Skeletal muscle tissue (tissue), 4 donors: ENCODE measurements around the gene KIF25. TPM values are rescaled to one million over a fixed set of nuclear protein-coding genes. Genes with fewer than 3 reads are reported as not detected.
"Not testable (repeated sequence)": the region's sequence is repeated elsewhere in the genome, so short reads cannot be mapped to it uniquely, and the experiment has no call there.

ENCODE experiments used
- H3K27ac ChIP-seq: one replicate; pipeline ENCODE4 v1.7.0; 2013; ENCODE audit warnings: mild to moderate bottlenecking, low read depth, low read length, inconsistent platforms
- H3K27me3 ChIP-seq, 3 donors: one replicate each; pipeline ENCODE4 v1.7.0; 2013; ENCODE audit warnings: low read length in 3 of 3; ENCODE audit not compliant: control insufficient read depth in 3 of 3, insufficient read depth in 3 of 3
- H3K36me3 ChIP-seq, 3 donors: one replicate each; pipeline ENCODE4 v1.7.0; 2013; ENCODE audit warnings: low read length in 3 of 3; ENCODE audit not compliant: control insufficient read depth in 3 of 3, insufficient read depth in 3 of 3
- H3K4me1 ChIP-seq, 3 donors: one replicate each; pipeline ENCODE4 v1.7.0; 2013; ENCODE audit warnings: low read length in 3 of 3, mild to moderate bottlenecking in 3 of 3; ENCODE audit not compliant: control insufficient read depth in 3 of 3, insufficient read depth in 3 of 3
- H3K4me3 ChIP-seq, 3 donors: one replicate each; pipeline ENCODE4 v1.7.0; 2013; ENCODE audit warnings: low read length in 3 of 3
- H3K9ac ChIP-seq, 3 donors: one replicate each; pipeline ENCODE4 v1.7.0; 2013; ENCODE audit warnings: low read length in 3 of 3, mild to moderate bottlenecking in 3 of 3, moderate library complexity in 2 of 3, low read depth in 1 of 3
- H3K9me3 ChIP-seq, 3 donors: one replicate each; pipeline ENCODE4 v1.7.0; 2013; ENCODE audit warnings: low read length in 3 of 3; ENCODE audit not compliant: control insufficient read depth in 3 of 3
- total RNA-seq: library from RNA; depleted of rRNA; stranded (reverse); fragments of >200 nt; gene quantifications from one replicate; pipeline ENCODE4 v1.2.3, GENCODE V29; 2014
- donor health status: Osteomylitis.

Gene KIF25
- total RNA-seq, 1 donor from 2014 or later, result not detected

DNA sequence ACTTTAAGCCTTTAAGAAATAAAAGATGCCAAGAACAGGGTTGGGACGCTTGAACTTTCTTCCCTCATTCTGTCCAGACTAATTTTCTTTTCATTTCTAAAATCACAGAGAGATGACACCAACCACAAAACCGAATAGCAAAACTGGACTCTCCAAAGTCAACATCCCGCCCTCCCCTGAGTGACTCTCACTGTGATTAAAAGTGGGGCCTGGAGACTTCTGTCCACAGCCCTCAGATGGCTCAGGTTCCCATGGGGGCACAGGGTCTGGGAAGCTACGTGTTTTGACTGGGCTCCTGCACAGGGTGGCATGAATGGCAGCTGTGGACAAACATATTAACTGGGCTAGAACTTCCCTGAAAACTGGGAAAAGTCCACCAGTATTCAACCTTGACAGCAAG, 75.3 kb downstream of the KIF25 start:
- H3K4me3 ChIP-seq, result no peak overlapping the region
- peaks cover 0 to 8% (median 0%) of the 10 kb centered on the region in 3 donors for H3K36me3 ChIP-seq
- no peaks in the 10 kb centered on the region for H3K4me1 ChIP-seq
- no peaks in the 10 kb centered on the region for H3K9me3 ChIP-seq
- no peak overlapping the region for H3K9ac ChIP-seq
- H3K27me3 ChIP-seq, result peaks cover 0 to 23% (median 6%) of the 10 kb centered on the region in 3 donors
- no peak overlapping the region for H3K27ac ChIP-seq

GRCh38 chr6:168073937-168074730, 76.7 kb downstream of the KIF25 start:
- Histone ChIP-seq H3K9ac (no peak overlapping the region), H3K4me3 (no peak overlapping the region), H3K9me3 (no peaks in the 10 kb centered on the region), H3K27me3 (peaks cover 0 to 23% (median 6%) of the 10 kb centered on the region in 3 donors), H3K36me3 (peaks cover 0 to 8% (median 0%) of the 10 kb centered on the region in 3 donors), H3K27ac (no peak overlapping the region), H3K4me1 (peaks cover 4 to 7% (median 6%) of the 10 kb centered on the region in 3 donors)

DNA sequence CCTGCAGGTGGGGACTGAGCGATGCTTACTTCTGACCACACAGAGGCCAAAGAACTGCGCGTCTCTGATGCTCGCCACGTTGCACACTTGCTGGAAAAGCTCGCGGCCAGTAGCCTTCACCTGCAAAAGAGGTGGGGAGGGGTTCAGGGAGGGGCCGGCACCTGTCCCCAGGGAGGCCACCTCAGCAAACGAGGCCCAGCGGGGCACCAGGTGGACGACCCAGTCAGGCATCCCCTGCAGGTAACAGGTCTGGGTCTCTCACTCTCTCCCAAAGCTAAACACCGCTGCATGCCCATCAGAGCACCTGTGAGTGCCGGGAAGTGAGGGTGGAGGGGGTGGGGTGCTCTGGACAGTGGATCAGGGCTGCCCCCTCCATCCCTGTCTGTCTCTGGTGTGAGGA, 77.7 kb downstream of the KIF25 start:
- Histone ChIP-seq H3K9ac (no peak overlapping the region), H3K36me3 (peaks cover 0 to 8% (median 0%) of the 10 kb centered on the region in 3 donors)

GRCh38 chr6:168075787-168076202, 78.3 kb downstream of the KIF25 start:
- H3K4me3 ChIP-seq, result no peak overlapping the region

More for the DNA sequence above, 77.7 kb downstream of the KIF25 start:
- Histone ChIP-seq H3K4me1 (peaks cover 8 to 15% (median 14%) of the 10 kb centered on the region in 3 donors), H3K27ac (no peak overlapping the region), H3K27me3 (peaks cover 0 to 23% (median 6%) of the 10 kb centered on the region in 3 donors), H3K9me3 (no peaks in the 10 kb centered on the region), H3K4me3 (no peak overlapping the region)

GRCh38 chr6:168077401-168077800, 79.9 kb downstream of the KIF25 start:
- not testable (repeated sequence) for H3K27ac ChIP-seq, H3K9me3 ChIP-seq, H3K4me3 ChIP-seq, H3K36me3 ChIP-seq, H3K9ac ChIP-seq
- Histone ChIP-seq H3K4me1 (peaks cover 8 to 17% (median 14%) of the 10 kb centered on the region in 3 donors), H3K27me3 (peaks cover 0 to 15% (median 0%) of the 10 kb centered on the region in 3 donors)

More at GRCh38 chr6:168075787-168076202, 78.3 kb downstream of the KIF25 start:
- no peaks in the 10 kb centered on the region for H3K9me3 ChIP-seq
- no peak overlapping the region for H3K27ac ChIP-seq
- peaks cover 0 to 23% (median 2%) of the 10 kb centered on the region in 3 donors for H3K27me3 ChIP-seq
- no peak overlapping the region for H3K9ac ChIP-seq
- H3K36me3 ChIP-seq, result peaks cover 0 to 8% (median 0%) of the 10 kb centered on the region in 3 donors
- H3K4me1 ChIP-seq, result peaks cover 8 to 17% (median 14%) of the 10 kb centered on the region in 3 donors

GRCh38 chr6:168078175-168078942, 80.9 kb downstream of the KIF25 start:
- Histone ChIP-seq H3K4me1 (peaks cover 8 to 17% (median 14%) of the 10 kb centered on the region in 3 donors), H3K36me3 (peaks cover 0 to 8% (median 0%) of the 10 kb centered on the region in 3 donors), H3K9me3 (no peaks in the 10 kb centered on the region), H3K27ac (no peak overlapping the region), H3K9ac (peak overlapping the region; percentile 20 to 66 (median 48)), H3K4me3 (peak overlapping the region in 2 of 3 donors; percentile 52), H3K27me3 (peaks cover 0 to 9% (median 0%) of the 10 kb centered on the region in 3 donors)

- H3K9me3 ChIP-seq, result no peaks in the 10 kb centered on the region
- H3K4me3 ChIP-seq, result peak within 1 kb of the TSS in 2 of 3 donors; percentile 52
- H3K27me3 ChIP-seq, result peaks cover 0 to 3% (median 0%) of the 10 kb centered on the region in 3 donors
- peaks cover 8 to 17% (median 14%) of the 10 kb centered on the region in 3 donors for H3K4me1 ChIP-seq
- H3K36me3 ChIP-seq, result peaks cover 0 to 8% (median 0%) of the 10 kb centered on the region in 3 donors
- no peak within 1 kb of the TSS for H3K27ac ChIP-seq
- H3K9ac ChIP-seq, result peak within 1 kb of the TSS; percentile 20 to 66 (median 48)
These were observed 81.5 kb downstream of the KIF25 start, which contains the start of gene FRMD1 for GRCh38 chr6:168078943-168079405. TSS of gene FRMD1 (minus strand) at chr6:168079212. CDS start at chr6:168079094, 118 bp downstream.

GRCh38 chr6:168080393-168081077, 83.1 kb downstream of the KIF25 start:
- H3K9ac ChIP-seq, result no peak overlapping the region
- no peaks in the 10 kb centered on the region for H3K9me3 ChIP-seq
- H3K4me1 ChIP-seq, result peaks cover 8 to 17% (median 14%) of the 10 kb centered on the region in 3 donors
- H3K27me3 ChIP-seq, result no peaks in the 10 kb centered on the region
- no peak overlapping the region for H3K27ac ChIP-seq
- H3K36me3 ChIP-seq, result no peaks in the 10 kb centered on the region
- no peak overlapping the region for H3K4me3 ChIP-seq

DNA sequence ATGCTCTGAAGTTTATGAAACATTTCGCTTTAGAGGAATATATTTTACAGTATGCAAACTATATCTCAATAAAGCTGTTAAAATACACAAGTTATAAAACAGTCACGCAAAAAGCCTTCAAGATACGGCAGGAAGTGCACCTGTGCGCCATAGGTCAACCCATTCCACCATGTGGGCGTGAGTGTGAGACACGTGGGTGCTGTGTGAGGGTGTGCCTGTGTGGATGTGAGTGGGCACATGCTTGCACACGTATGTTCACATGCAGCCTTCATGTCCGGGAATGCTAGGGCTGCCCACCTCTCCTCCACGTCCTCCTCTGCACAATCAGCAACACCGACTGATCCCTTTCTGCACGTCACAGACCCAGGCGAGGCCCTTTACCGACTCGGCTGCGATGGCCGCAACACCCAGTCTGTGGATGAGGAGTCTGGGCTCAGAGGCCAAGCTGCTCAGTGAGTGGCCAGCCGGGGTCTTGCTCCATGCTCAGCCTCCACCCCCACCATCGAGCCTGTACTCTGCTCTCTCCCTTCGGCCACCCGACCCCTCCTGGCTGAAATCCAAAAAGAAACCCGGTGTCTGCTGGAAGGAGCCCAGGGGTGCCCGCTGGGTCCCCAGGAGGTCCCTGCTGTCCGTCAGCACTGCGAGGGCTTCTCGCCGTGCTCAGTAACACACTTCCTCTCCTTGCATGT, 84.5 kb downstream of the KIF25 start:
- Histone ChIP-seq H3K4me3 (no peak overlapping the region), H3K9ac (no peak overlapping the region), H3K9me3 (no peaks in the 10 kb centered on the region), H3K27ac (no peak overlapping the region), H3K4me1 (peaks cover 8 to 17% (median 14%) of the 10 kb centered on the region in 3 donors), H3K27me3 (no peaks in the 10 kb centered on the region), H3K36me3 (no peaks in the 10 kb centered on the region)
